H1 (cell line): Measurements from ENCODE around the gene ALPI.

ENCODE experiments used
- ASH2L ChIP-seq: fragments of 200-600, 300-600 bp; sonication (generic); IDR thresholded peaks from one replicate; pipeline ENCODE4 v1.7.1; 2017; ENCODE audit warnings: low read length
- BCL11A ChIP-seq, 2 experiments: IDR thresholded peaks; one replicate each; pipeline ENCODE4 v1.6.1; 2011; ENCODE audit warnings: low read depth in 2 of 2, low read length in 2 of 2, mild to moderate bottlenecking in 2 of 2
- BRCA1 ChIP-seq: IDR thresholded peaks from 2 replicates; pipeline ENCODE4 v1.6.1; 2012; ENCODE audit warnings: low read depth, low read length, improper control_type of control experiment
- EGR1 ChIP-seq: IDR thresholded peaks from 2 replicates; pipeline ENCODE4 v1.6.1; 2011; ENCODE audit warnings: low read depth, low read length, borderline replicate concordance
- EZH2 ChIP-seq: fragments of 200-600 bp; sonication (generic); IDR thresholded peaks from 2 replicates; pipeline ENCODE4 v1.7.1; 2012; ENCODE audit warnings: low read depth, mild to moderate bottlenecking, moderate library complexity, low read length, inconsistent platforms; ENCODE audit not compliant: severe bottlenecking
- HDAC6 ChIP-seq: IDR thresholded peaks from one replicate; pipeline ENCODE4 v1.7.1; 2012; ENCODE audit warnings: low read depth, mild to moderate bottlenecking, inconsistent platforms, low read length, moderate library complexity
- KDM1A ChIP-seq: fragments of 200-600, 300-600 bp; sonication (generic); IDR thresholded peaks from 2 replicates; pipeline ENCODE4 v1.7.1; 2016; ENCODE audit warnings: mild to moderate bottlenecking, low read length, borderline replicate concordance
- POLR2A ChIP-seq, 2 experiments: IDR thresholded peaks; 1 replicate in 1 of 2; 2 replicates in 1 of 2; pipeline ENCODE4 v1.6.1; 2011; ENCODE audit warnings: low read depth in 2 of 2, low read length in 2 of 2, mild to moderate bottlenecking in 2 of 2; ENCODE audit errors: control extremely low read depth in 1 of 2
- POLR2AphosphoS5 ChIP-seq: IDR thresholded peaks from 2 replicates; pipeline ENCODE4 v1.6.1; 2011; ENCODE audit warnings: low read depth, low read length
- RAD21 ChIP-seq, 2 experiments: IDR thresholded peaks in 1 of 2; conservative IDR thresholded peaks in 1 of 2; 2 replicates each; pipeline ENCODE4 v1.6.1; 2011; ENCODE audit warnings: low read depth in 2 of 2, low read length in 2 of 2, improper control_type of control experiment in 1 of 2, inconsistent platforms in 1 of 2, mild to moderate bottlenecking in 1 of 2, moderate library complexity in 1 of 2
- RXRA ChIP-seq: IDR thresholded peaks from 2 replicates; pipeline ENCODE4 v1.6.1; 2011; ENCODE audit warnings: low read depth, mild to moderate bottlenecking, low read length, moderate library complexity; ENCODE audit not compliant: insufficient read depth
- SP1 ChIP-seq: IDR thresholded peaks from 2 replicates; pipeline ENCODE4 v1.6.1; 2011; ENCODE audit warnings: low read depth, low read length
- TF ChIP-seq, protein P1 (sequence below), 3 experiments: IDR thresholded peaks; 1 replicate in 2 of 3; 2 replicates in 1 of 3; pipeline versions ENCODE4 v1.5.1 to v1.6.1; 2011; ENCODE audit warnings: low read length in 3 of 3, mild to moderate bottlenecking in 3 of 3, inconsistent platforms in 2 of 3, low read depth in 1 of 3, moderate library complexity in 1 of 3; ENCODE audit not compliant: insufficient read depth in 1 of 3; ENCODE audit errors: control extremely low read depth in 1 of 3
- TF ChIP-seq, protein P2 (sequence below): IDR thresholded peaks from 2 replicates; pipeline ENCODE4 v1.6.1; 2011; ENCODE audit warnings: low read depth, mild to moderate bottlenecking, low read length; ENCODE audit not compliant: insufficient read depth

DNA sequence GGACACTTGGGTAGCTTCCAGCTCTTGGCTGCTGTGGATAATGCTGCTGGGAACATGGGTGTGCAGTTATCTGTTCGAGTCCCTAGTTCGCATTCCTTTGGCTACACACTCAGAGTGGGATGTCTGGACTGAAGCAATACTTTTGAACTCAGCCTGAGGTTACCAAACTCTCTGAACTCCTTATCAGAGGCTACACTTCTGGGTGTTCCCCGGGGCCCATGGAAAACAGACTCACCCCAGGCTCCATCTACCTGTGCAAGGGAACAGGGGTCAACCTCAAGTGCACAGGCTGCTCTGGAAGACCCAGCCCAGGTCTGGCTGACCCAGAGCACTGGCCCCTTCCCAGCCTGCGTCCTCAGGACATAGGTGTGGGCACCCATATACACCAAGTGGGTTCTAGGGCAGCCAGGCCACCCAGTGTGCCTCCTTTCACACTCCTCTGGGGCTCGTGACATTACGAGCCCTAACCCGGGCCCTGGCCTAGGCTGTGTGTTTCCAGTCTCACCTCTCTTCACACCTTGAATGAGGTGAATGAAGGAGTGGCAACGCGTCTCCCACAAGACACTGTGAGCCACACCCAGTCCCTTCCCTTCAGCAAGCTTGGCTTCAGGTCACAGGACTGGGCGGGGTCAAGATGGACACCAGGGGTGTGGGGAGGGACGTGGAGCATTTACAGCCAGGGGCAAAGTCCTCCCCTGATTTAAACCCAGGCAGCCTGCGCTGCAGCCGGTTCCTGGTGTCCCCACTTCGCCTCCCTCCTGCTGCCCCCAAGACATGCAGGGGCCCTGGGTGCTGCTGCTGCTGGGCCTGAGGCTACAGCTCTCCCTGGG, at the start of gene ALPI:
- no peak for TF ChIP-seq RAD21 (IDR thresholded peaks at IDR 0.05 in 1 of 2, conservative IDR thresholded peaks at IDR 0.05 in 1 of 2; ENCODE audit: low read depth in 2 of 2, low read length in 2 of 2)
- no peak for TF ChIP-seq ASH2L
- TF ChIP-seq, protein P1, sequence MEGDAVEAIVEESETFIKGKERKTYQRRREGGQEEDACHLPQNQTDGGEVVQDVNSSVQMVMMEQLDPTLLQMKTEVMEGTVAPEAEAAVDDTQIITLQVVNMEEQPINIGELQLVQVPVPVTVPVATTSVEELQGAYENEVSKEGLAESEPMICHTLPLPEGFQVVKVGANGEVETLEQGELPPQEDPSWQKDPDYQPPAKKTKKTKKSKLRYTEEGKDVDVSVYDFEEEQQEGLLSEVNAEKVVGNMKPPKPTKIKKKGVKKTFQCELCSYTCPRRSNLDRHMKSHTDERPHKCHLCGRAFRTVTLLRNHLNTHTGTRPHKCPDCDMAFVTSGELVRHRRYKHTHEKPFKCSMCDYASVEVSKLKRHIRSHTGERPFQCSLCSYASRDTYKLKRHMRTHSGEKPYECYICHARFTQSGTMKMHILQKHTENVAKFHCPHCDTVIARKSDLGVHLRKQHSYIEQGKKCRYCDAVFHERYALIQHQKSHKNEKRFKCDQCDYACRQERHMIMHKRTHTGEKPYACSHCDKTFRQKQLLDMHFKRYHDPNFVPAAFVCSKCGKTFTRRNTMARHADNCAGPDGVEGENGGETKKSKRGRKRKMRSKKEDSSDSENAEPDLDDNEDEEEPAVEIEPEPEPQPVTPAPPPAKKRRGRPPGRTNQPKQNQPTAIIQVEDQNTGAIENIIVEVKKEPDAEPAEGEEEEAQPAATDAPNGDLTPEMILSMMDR (IDR thresholded peaks at IDR 0.05; ENCODE audit: control extremely low read depth in 1 of 3, insufficient read depth in 1 of 3, low read depth in 1 of 3, low read length in 3 of 3), result no peak
- no peak for TF ChIP-seq BRCA1
- TF ChIP-seq, protein P2, sequence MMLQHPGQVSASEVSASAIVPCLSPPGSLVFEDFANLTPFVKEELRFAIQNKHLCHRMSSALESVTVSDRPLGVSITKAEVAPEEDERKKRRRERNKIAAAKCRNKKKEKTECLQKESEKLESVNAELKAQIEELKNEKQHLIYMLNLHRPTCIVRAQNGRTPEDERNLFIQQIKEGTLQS, result no peak
- no peak for TF ChIP-seq HDAC6
- no peak for TF ChIP-seq EGR1
- TF ChIP-seq POLR2A (IDR thresholded peaks at IDR 0.05; ENCODE audit: control extremely low read depth in 1 of 2, low read depth in 2 of 2, low read length in 2 of 2), result no peak
- TF ChIP-seq BCL11A (IDR thresholded peaks at IDR 0.05; ENCODE audit: low read depth in 2 of 2, low read length in 2 of 2), result no peak
- no peak for TF ChIP-seq POLR2AphosphoS5
- no peak for TF ChIP-seq KDM1A
- no peak for TF ChIP-seq EZH2
- TF ChIP-seq SP1, result no peak
- TF ChIP-seq RXRA, result no peak
